ENCODE data around the gene ABRAXAS1. TPM values are rescaled to one million over a fixed set of nuclear protein-coding genes. Genes with fewer than 3 reads are reported as not detected.

The ABRAXAS1 gene
- total and polyA plus RNA-seq, 10 of the 15 experiments (the other 5 are each of a cell fraction or from before 2014, with no cell fraction given), result 2.2 to 9.7 (median 5.8) TPM

GRCh38 chr4:83454686-83455085 lies 30.2 kb downstream of the ABRAXAS1 start:
- no peak for DNase-seq (ENCODE audit: low read depth, low spot score)
- Histone ChIP-seq H3K4me1 (ENCODE audit: control insufficient read depth, insufficient read depth, low read length) (no peaks in the 10 kb centered on the region), H3K36me3 (ENCODE audit: control insufficient read depth in 2 of 2, insufficient read depth in 2 of 2, low read length in 1 of 2) (peaks cover 0 to 19% of the 10 kb centered on the region in 2 experiments; a peak in 3 of 4 replicates), H3K9me3 (replicated peaks; ENCODE audit: control insufficient read depth, insufficient read depth, low read length) (no peaks in the 10 kb centered on the region), H3K27me3 (replicated peaks in 1 of 2; ENCODE audit: control insufficient read depth in 2 of 2, insufficient read depth in 2 of 2, low read length in 1 of 2) (no peaks in the 10 kb centered on the region), H4K20me1 (ENCODE audit: control insufficient read depth, insufficient read depth) (no peaks in the 10 kb centered on the region), H3K9ac (ENCODE audit: control insufficient read depth, insufficient read depth, low read length) (peak overlapping the region; percentile 97), H3K4me2 (ENCODE audit: control insufficient read depth, insufficient read depth) (peak overlapping the region; percentile 89), H3K79me2 (ENCODE audit: control insufficient read depth, insufficient read depth, low read length) (peaks cover 48% of the 10 kb centered on the region), H2AFZ (ENCODE audit: control insufficient read depth, low read depth, low read length) (peak overlapping the region; percentile 93; the same call in 1 of the 2 replicates), H3K4me3 (peak overlapping the region; percentile 84), H3K27ac (ENCODE audit: control insufficient read depth, insufficient read depth) (peak overlapping the region; percentile 99)
- ChIA-PET POLR2A (interaction anchor here (0.7 to 1.4 kb wide), 3 partner anchors 29 to 416 kb away, joined by 3 to 4 read pairs (median 4); no protein-coding TSS in a partner anchor), RAD21 (ENCODE audit: unreplicated experiment) (no interaction called here), CTCF (interaction anchor here (1.1 to 1.7 kb wide), 6 partner anchors 9 to 555 kb away, joined by 3 to 7 read pairs (median 4); partner anchors contain the start of genes COPS4, COQ2 and THAP9), SMC1A (ENCODE audit: uncharacterized antibody, unreplicated experiment) (interaction anchor here (0.9 to 1.7 kb wide), 3 partner anchors 9 to 29 kb away, joined by 3 to 6 read pairs (median 4); no protein-coding TSS in a partner anchor)
- TF ChIP-seq PML (IDR thresholded peaks at IDR 0.05; ENCODE audit: low read length) (no peak), KLF5 (IDR thresholded peaks at IDR 0.05; ENCODE audit: partially characterized antibody) (no peak), TCF7 (IDR thresholded peaks at IDR 0.05; ENCODE audit: borderline replicate concordance) (no peak)
- TF ChIP-seq, protein P1, sequence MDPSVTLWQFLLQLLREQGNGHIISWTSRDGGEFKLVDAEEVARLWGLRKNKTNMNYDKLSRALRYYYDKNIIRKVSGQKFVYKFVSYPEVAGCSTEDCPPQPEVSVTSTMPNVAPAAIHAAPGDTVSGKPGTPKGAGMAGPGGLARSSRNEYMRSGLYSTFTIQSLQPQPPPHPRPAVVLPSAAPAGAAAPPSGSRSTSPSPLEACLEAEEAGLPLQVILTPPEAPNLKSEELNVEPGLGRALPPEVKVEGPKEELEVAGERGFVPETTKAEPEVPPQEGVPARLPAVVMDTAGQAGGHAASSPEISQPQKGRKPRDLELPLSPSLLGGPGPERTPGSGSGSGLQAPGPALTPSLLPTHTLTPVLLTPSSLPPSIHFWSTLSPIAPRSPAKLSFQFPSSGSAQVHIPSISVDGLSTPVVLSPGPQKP (IDR thresholded peaks at IDR 0.05; ENCODE audit: low read depth, low read length), result no peak
- BruUV-seq (replicated peaks), result no TSS peak
- no peak for ATAC-seq
- 37% methylated on average over 6 of the region's 6 CpGs for WGBS (ENCODE audit: insufficient coverage, insufficient replicate concordance, low lambda C conversion rate, missing lambda C conversion rate)
- intact Hi-C loops (cut with micrococcal nuclease; ENCODE audit: unreplicated experiment) (loop anchor here (5.0 to 10.0 kb wide), 3 partner anchors 172 to 562 kb away; partner anchors contain the start of genes COPS4, COQ2 and SEC31A), in situ Hi-C loops (cut with MboI) (no loop called here)
- no peak for FAIRE-seq

- H3K27ac ChIP-seq (ENCODE audit: control insufficient read depth, insufficient read depth), result no peak overlapping the region
- TF ChIP-seq JUNB (IDR thresholded peaks at IDR 0.05) (no peak), ZNF384 (IDR thresholded peaks at IDR 0.05; ENCODE audit: borderline replicate concordance, low read depth, low read length) (no peak), FOXM1 (IDR thresholded peaks at IDR 0.05; ENCODE audit: low read depth, low read length) (no peak)
- intact Hi-C loops (cut with micrococcal nuclease; ENCODE audit: unreplicated experiment), result no loop called here
- RAD21 ChIA-PET (ENCODE audit: unreplicated experiment), result no interaction called here
- ATAC-seq (no peak), DNase-seq (ENCODE audit: low read depth, low spot score) (no peak), FAIRE-seq (no peak)
- BruUV-seq (replicated peaks), result no TSS peak
- H3K4me3 ChIP-seq, result no peak overlapping the region
- POLR2A ChIA-PET, result no interaction called here
- SMC1A ChIA-PET (ENCODE audit: uncharacterized antibody, unreplicated experiment), result no interaction called here
- in situ Hi-C loops (cut with MboI), result no loop called here
- H3K9ac ChIP-seq (ENCODE audit: control insufficient read depth, insufficient read depth, low read length), result no peak overlapping the region
- H3K27me3 ChIP-seq (replicated peaks in 1 of 2; ENCODE audit: control insufficient read depth in 2 of 2, insufficient read depth in 2 of 2, low read length in 1 of 2), result no peaks in the 10 kb centered on the region
- CTCF ChIA-PET, result interaction anchor here (0.6 kb wide), 1 partner anchor 50 kb away, joined by 4 read pairs; no protein-coding TSS in a partner anchor
- WGBS (ENCODE audit: insufficient coverage, insufficient replicate concordance, low lambda C conversion rate, missing lambda C conversion rate), result 48% methylated on average over 2 of the region's 2 CpGs
- H3K4me2 ChIP-seq (ENCODE audit: control insufficient read depth, insufficient read depth), result no peak overlapping the region
- H3K79me2 ChIP-seq (ENCODE audit: control insufficient read depth, insufficient read depth, low read length), result peaks cover 7% of the 10 kb centered on the region; the same call in 1 of the 2 replicates
- H2AFZ ChIP-seq (ENCODE audit: control insufficient read depth, low read depth, low read length), result no peak overlapping the region
- no peaks in the 10 kb centered on the region for H4K20me1 ChIP-seq (ENCODE audit: control insufficient read depth, insufficient read depth)
- H3K36me3 ChIP-seq (ENCODE audit: control insufficient read depth in 2 of 2, insufficient read depth in 2 of 2, low read length in 1 of 2), result peaks cover 0 to 14% of the 10 kb centered on the region in 2 experiments
- H3K4me1 ChIP-seq (ENCODE audit: control insufficient read depth, insufficient read depth, low read length), result no peaks in the 10 kb centered on the region
- H3K9me3 ChIP-seq (replicated peaks; ENCODE audit: control insufficient read depth, insufficient read depth, low read length), result no peaks in the 10 kb centered on the region
Observed at GRCh38 chr4:83449009-83449408, 35.9 kb downstream of the ABRAXAS1 start.
